GM18508 (cell line): ENCODE data around the gene MYO15B.
A peak's percentile ranks its signal among the peaks of the same experiment; 100 is the strongest.

Source experiments
- ATAC-seq: cut with Tn5 transposase; IDR thresholded peaks from one replicate; pipeline ENCODE4 v1.9.1; 2021; ENCODE audit warnings: moderate number of reproducible peaks; ENCODE audit not compliant: insufficient read depth, unreplicated experiment

Gene MYO15B

GRCh38 chr17:75647921-75648320 lies 60.3 kb downstream of the MYO15B start:
- ATAC-seq = no peak

DNA sequence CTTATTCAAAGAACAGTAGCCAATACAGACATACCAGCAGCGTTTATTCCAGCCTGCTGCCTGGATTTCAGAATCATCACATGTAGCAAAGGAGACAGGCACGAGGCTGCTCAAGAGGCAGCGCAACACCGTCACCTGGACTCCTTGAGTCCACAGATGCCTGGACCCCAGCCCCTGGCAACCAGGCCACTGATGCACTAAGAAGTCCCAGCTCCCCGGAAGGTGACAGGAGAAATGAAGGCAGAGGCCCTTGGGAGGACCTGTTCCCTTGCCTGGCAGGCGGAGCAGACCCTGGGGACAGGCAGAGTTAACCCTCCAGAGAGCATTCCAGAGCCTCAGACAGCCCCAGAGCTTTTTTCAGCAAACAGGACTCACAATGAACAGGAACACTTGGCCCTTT lies 62.1 kb downstream of the MYO15B start:
- ATAC-seq = no peak

DNA sequence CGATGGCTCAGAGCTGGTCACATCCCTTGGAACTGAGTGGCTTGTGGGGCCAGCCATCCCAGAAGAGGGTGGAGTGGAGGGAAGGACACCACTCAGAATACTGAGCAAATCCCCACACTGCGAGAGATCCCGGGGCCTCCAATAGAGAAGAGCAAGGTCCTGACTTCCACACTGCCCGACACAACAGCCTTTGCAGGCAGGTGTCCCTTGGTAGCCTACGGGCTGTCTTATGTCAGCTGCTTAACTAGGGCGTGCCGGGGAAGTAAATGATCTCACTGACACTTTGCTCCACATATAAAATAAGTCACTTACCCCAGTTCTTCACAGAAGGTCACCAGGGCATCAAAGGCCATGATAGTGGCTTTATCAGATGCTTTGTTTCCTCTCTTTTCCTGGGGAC lies 63.3 kb downstream of the MYO15B start:
- no peak for ATAC-seq

DNA sequence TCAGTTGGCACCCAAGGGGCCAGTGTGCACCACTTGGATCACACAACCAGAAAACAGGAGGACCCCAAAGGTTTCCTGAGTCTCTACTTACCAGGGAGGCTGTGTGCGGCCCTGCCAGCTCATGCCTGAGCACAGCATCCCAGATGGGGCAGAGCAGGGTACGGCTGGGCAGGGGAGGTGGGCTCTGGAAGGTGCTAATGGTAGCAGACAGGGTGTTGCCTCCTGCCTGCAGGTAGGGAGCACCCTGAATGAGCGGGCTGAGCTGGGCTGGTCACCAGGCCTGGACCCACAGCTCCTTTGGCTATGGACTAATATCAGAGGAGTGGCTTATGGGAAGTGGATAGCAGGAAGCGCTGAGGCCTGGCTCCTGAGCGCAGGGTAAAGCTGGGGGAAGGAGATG lies 64.7 kb downstream of the MYO15B start:
- ATAC-seq = no peak

DNA sequence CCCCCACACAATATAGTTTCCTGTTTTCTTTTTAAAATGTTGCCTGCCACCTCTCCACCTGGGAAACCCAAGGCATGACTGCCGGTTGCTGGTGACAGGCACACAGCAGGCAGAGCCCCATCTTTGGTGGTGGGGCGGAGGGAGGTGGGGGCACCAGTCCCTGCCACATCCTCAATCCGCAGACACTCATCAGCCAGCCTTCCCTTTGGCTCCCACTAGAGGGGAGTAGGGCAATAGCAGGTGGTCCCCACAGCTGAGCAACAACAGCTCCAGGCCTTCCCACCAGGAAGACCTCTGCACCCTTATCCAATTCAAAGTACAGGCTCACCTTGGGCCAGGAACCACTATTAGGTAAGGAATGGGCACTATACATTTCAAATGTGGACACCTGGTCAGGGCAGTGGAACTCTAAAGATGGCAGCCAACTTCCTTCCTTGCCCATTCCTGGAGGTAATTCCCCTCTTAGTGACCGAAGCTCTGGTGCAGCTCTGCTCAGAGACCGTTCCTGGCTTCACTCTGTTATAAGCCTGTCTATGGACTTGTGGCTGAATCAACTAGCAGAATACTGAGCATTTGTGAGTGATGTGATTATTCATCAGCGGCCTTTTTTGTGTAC lies 65.4 kb downstream of the MYO15B start:
- ATAC-seq = no peak

DNA sequence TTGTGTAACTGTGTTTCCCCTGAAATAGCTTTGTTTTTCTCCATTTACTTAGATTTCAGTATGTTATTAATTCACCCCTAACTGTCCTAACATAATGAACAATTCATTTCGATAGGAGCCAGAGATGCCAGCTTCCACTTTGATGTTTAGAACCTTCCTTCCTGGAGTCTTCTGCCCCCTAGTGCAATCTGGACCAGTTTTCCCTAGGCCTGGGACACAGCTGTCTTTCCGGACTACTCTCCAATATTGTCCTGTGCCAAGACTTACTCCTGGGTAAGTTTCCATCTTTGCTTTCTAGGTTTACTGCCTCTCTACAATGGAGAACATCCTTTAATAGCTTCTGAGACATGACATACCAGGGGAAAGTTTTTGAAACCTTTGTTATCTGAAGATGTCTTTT lies 66.6 kb downstream of the MYO15B start:
- ATAC-seq = no peak

- ATAC-seq = no peak
These were observed 70.6 kb downstream of the MYO15B start for GRCh38 chr17:75658237-75658636.

- no peak for ATAC-seq
These were observed 73.9 kb downstream of the MYO15B start for GRCh38 chr17:75661531-75661930.

- no peak for ATAC-seq
These were observed 74.9 kb downstream of the MYO15B start for GRCh38 chr17:75662511-75662910.

GRCh38 chr17:75664099-75664549 lies 76.5 kb downstream of the MYO15B start:
- peak; percentile 60 for ATAC-seq

DNA sequence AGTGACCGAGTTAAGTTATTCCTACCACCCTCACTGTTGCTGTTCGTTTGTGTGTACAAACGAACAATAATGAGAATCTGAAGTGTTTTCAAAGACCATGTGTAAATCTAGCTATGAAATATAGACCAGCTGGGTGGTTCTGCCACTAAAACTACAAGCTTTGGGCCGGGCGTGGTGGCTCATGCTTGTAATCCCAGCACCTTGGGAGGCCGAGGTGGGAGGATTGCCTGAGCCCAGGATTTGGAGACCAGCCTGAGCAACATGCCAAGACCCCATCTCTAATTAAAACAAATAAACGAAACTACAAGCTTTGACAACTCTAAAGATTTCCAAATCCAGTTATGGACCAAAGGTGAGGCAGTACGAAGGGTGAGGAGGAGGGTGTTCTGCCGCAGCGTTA lies 78.4 kb downstream of the MYO15B start:
- no peak for ATAC-seq

DNA sequence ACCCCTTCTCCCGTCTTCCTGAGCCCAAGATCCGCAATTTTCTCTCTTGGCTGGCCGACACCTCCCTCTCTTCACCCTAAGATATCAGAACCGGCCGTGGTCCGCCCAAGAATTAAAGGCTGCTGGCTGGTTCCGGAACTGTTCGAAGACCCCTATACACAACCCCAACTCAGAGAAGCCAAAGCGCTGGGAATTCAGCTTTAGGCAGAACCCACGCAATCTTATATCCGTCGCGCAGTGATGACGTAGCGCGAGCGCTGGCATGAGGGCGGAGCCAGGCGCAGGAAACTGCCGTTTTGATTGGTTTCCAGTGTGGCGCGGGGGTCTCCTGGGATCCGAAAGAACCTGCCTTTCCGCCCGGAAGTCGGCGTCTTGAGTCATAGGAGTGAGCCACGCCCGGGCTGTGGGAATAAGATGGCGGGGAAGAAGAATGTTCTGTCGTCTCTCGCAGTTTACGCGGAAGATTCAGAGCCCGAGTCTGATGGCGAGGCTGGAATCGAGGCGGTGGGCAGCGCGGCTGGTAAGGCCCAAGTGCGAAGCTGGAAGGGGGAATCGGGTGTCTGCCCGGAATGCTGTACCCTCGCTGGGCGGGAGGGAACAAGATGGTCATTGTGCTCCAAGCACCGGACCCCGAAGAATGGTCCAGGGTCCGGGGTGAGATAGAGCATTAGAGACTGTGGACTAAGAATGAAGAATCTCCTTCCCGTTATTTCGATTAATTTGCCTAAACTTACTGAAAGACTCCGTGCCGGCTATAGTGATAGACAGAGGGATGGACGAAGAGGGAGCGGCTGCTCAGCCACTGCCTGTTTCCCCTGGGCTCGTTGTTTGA lies 79.6 kb downstream of the MYO15B start, which contains the start of the genes RECQL5 and SAP30BP:
Gene RECQL5 (minus strand): TSS at position 196 of the 832 bp plus-strand sequence. CDS start 597 bp downstream, outside the sequence.
Gene SAP30BP (plus strand): TSS at position 380 of the 832 bp plus-strand sequence. CDS start 35 bp downstream, at position 415.
- ATAC-seq = no peak

- no peak for ATAC-seq
These were observed 80.2 kb downstream of the MYO15B start for GRCh38 chr17:75667825-75668224.

GRCh38 chr17:75668489-75668888 lies 80.9 kb downstream of the MYO15B start:
- ATAC-seq = no peak

DNA sequence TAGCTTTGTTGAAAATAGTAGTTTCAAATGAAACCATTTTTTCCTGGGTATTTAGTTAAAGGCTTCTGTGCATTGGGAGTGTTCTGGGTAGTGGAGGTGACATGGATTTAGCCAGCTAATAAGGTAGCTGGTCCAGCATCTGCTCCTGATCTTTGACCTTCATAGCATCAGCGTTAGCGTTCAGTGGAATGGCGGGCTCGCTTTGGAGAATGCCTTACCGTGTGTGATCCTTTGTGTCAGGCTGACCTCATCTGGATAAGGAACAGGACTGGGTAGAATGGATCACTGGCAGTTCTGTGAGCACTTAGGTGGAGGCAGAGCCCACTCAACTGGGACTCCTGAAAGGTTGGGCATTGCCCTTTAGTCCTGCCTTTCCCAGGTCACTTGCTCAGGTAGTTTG lies 83.3 kb downstream of the MYO15B start:
- no peak for ATAC-seq

DNA sequence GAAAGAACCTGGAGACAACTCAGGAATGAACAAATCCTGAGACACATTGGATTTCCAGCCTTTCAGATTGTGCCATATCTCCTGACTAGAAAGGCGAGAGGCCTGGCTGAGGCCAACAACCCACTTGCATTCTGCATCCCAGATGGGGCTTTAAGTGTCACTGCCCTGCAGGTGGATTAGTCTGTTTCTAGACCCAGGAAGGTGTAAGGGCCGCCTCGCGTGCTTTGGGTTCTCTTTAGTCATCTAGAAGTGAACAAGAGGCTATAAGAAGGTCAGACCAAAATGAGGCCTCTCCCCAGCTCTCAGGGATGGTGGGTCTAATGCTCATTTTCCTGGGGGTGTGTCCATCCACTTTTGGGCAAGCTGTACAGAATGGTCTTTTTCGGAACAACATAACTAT lies 84.4 kb downstream of the MYO15B start:
- no peak for ATAC-seq

GRCh38 chr17:75673487-75673886 lies 85.9 kb downstream of the MYO15B start:
- no peak for ATAC-seq
